ENCODE results near the gene HS6ST2. TPM values are rescaled to one million over a fixed set of nuclear protein-coding genes. Genes with fewer than 3 reads are reported as not detected.

The HS6ST2 gene
- total RNA-seq, 1 donor from 2014 or later: 1.1 TPM

GRCh38 chrX:132662844-132663243 is 295.6 kb downstream of the HS6ST2 start:
- intact Hi-C loops (cut with micrococcal nuclease): no loop called here
- Mint-ChIP-seq H3K27me3 (ENCODE audit: insufficient read depth) (no peaks in the 10 kb centered on the region), H3K9me3 (no peaks in the 10 kb centered on the region), H3K27ac (no peak overlapping the region), H3K4me3 (no peak overlapping the region), H3K4me1 (ENCODE audit: low read depth) (no peaks in the 10 kb centered on the region), H3K36me3 (ENCODE audit: low read depth) (no peaks in the 10 kb centered on the region)
- DNase-seq (ENCODE audit: low spot score): no peak

DNA sequence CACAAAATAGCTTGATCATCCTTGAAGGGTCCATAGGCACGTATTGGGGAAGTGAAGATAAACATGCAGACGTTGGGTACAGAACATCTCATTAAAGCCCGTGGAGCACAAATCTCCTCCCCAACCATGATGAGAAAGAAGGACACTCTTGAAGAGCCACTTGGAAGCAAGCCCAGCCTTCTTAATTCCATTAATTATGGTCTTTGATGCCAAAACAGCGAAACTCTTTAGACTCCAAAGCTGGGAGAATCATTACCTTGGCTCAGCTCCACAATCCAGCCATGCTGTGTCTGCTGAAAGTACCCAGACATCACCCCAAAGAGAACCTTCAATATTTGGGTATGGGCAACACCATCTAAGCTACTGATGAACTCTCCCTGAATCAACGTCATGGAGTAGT is 300.6 kb downstream of the HS6ST2 start:
- H3K4me3 Mint-ChIP-seq: no peak overlapping the region
- DNase-seq (ENCODE audit: low spot score): no peak
- intact Hi-C loops (cut with micrococcal nuclease): no loop called here

GRCh38 chrX:132652871-132653270 is 305.6 kb downstream of the HS6ST2 start:
- H3K4me1 Mint-ChIP-seq (ENCODE audit: low read depth): no peaks in the 10 kb centered on the region
- intact Hi-C loops (cut with micrococcal nuclease): no loop called here
- H3K4me3 Mint-ChIP-seq: no peak overlapping the region
- H3K27ac Mint-ChIP-seq: no peak overlapping the region
- no peak for DNase-seq (ENCODE audit: low spot score)
- H3K27me3 Mint-ChIP-seq (ENCODE audit: insufficient read depth): no peaks in the 10 kb centered on the region
- no peaks in the 10 kb centered on the region for H3K9me3 Mint-ChIP-seq
- H3K36me3 Mint-ChIP-seq (ENCODE audit: low read depth): no peaks in the 10 kb centered on the region

More for the DNA sequence above, 300.6 kb downstream of the HS6ST2 start:
- no peaks in the 10 kb centered on the region for H3K9me3 Mint-ChIP-seq
- H3K36me3 Mint-ChIP-seq (ENCODE audit: low read depth): no peaks in the 10 kb centered on the region
- H3K27me3 Mint-ChIP-seq (ENCODE audit: insufficient read depth): no peaks in the 10 kb centered on the region
- no peaks in the 10 kb centered on the region for H3K4me1 Mint-ChIP-seq (ENCODE audit: low read depth)
- H3K27ac Mint-ChIP-seq: no peak overlapping the region

GRCh38 chrX:132651421-132652086 is 306.9 kb downstream of the HS6ST2 start:
- intact Hi-C loops (cut with micrococcal nuclease): no loop called here
- no peak overlapping the region for H3K4me3 Mint-ChIP-seq
- no peak for DNase-seq (ENCODE audit: low spot score)

DNA sequence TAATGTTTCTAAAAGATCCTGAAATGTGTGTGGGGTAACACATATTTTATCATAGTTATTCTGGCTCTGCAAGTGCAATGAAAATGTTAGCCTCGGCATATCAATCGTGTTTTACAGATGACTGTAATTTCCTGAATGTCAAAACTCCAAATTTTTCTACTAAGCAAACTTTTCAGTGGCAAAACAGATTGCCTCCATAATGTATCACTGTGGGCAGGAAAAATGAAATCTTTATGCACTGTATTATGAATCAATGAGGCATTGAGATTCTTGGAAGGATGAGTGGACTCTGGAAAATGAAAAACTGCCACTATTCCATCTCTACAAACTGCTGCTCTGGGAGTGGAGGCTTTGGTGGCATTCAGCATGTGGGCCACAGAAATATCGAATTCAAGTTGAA is 309.5 kb downstream of the HS6ST2 start:
- DNase-seq (ENCODE audit: low spot score): no peak
- H3K9me3 Mint-ChIP-seq: no peaks in the 10 kb centered on the region
- H3K27ac Mint-ChIP-seq: no peak overlapping the region
- H3K36me3 Mint-ChIP-seq (ENCODE audit: low read depth): no peaks in the 10 kb centered on the region
- no peaks in the 10 kb centered on the region for H3K4me1 Mint-ChIP-seq (ENCODE audit: low read depth)
- H3K27me3 Mint-ChIP-seq (ENCODE audit: insufficient read depth): peaks cover 6% of the 10 kb centered on the region
- intact Hi-C loops (cut with micrococcal nuclease): no loop called here
- H3K4me3 Mint-ChIP-seq: no peak overlapping the region

More at GRCh38 chrX:132651421-132652086, 306.9 kb downstream of the HS6ST2 start:
- Mint-ChIP-seq H3K36me3 (ENCODE audit: low read depth) (no peaks in the 10 kb centered on the region), H3K27me3 (ENCODE audit: insufficient read depth) (peaks cover 4% of the 10 kb centered on the region), H3K9me3 (no peaks in the 10 kb centered on the region), H3K4me1 (ENCODE audit: low read depth) (no peaks in the 10 kb centered on the region), H3K27ac (no peak overlapping the region)

GRCh38 chrX:132639446-132639845 is 319.0 kb downstream of the HS6ST2 start:
- Mint-ChIP-seq H3K27ac (no peak overlapping the region), H3K27me3 (ENCODE audit: insufficient read depth) (peaks cover 3% of the 10 kb centered on the region), H3K4me1 (ENCODE audit: low read depth) (no peaks in the 10 kb centered on the region), H3K9me3 (no peaks in the 10 kb centered on the region), H3K36me3 (ENCODE audit: low read depth) (no peaks in the 10 kb centered on the region), H3K4me3 (no peak overlapping the region)
- intact Hi-C loops (cut with micrococcal nuclease): loop anchor here (5.0 to 10.0 kb wide), 2 partner anchors 533 to 1035 kb away; no protein-coding TSS in a partner anchor
- no peak for DNase-seq (ENCODE audit: low spot score)

DNA sequence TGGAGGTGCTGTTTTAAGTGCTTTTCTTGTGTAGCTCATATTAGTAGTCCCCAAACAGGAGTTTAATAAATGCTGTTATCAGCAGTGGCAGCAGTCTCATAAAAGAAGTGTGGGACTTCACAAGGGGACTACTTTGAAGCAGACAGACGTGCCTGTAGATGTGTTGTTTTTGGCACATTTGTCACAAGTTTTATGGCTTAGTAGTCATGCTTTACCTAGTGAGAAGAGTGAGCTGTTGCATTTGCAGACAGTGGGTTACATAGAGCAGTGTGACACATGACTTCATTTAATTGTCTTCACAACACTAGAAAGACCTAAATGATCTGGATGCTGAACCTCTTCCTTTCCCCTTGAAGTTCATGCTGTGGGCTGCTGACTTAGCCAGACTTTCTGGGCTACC is 320.1 kb downstream of the HS6ST2 start:
- no peak overlapping the region for H3K27ac Mint-ChIP-seq
- intact Hi-C loops (cut with micrococcal nuclease): loop anchor here (5.0 to 10.0 kb wide), 2 partner anchors 534 to 1036 kb away; no protein-coding TSS in a partner anchor
- H3K4me1 Mint-ChIP-seq (ENCODE audit: low read depth): no peaks in the 10 kb centered on the region
- DNase-seq (ENCODE audit: low spot score): no peak
- H3K9me3 Mint-ChIP-seq: no peaks in the 10 kb centered on the region
- H3K27me3 Mint-ChIP-seq (ENCODE audit: insufficient read depth): no peaks in the 10 kb centered on the region
- H3K4me3 Mint-ChIP-seq: no peak overlapping the region
- no peaks in the 10 kb centered on the region for H3K36me3 Mint-ChIP-seq (ENCODE audit: low read depth)

DNA sequence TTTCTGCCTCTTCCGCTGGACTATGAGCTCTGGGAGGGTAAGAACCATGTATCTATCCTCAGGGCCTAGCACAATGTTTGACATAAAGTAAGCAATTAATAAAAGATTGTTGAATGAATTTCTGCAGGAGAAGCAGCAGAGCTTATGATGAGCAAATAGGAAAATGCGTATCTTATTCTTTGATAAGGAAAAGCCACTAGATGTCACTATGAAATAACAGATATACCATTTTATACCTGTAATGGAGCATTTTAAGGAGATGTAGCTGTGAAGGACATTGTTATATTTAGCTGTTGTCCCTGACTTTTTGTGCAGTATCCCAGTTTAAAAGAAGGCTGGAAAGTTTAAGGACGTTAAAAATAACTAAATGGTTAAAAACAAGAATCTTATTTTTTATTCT is 322.3 kb downstream of the HS6ST2 start:
- intact Hi-C loops (cut with micrococcal nuclease): loop anchor here (5.0 to 10.0 kb wide), 2 partner anchors 536 to 1039 kb away; no protein-coding TSS in a partner anchor
- Mint-ChIP-seq H3K36me3 (ENCODE audit: low read depth) (no peaks in the 10 kb centered on the region), H3K4me3 (no peak overlapping the region), H3K27ac (no peak overlapping the region), H3K4me1 (ENCODE audit: low read depth) (no peaks in the 10 kb centered on the region), H3K9me3 (no peaks in the 10 kb centered on the region), H3K27me3 (ENCODE audit: insufficient read depth) (peaks cover 2% of the 10 kb centered on the region)
- no peak for DNase-seq (ENCODE audit: low spot score)

- intact Hi-C loops (cut with micrococcal nuclease): loop anchor here (10.0 kb wide), 1 partner anchor 1040 kb away; no protein-coding TSS in a partner anchor
- no peaks in the 10 kb centered on the region for H3K9me3 Mint-ChIP-seq
- H3K27ac Mint-ChIP-seq: no peak overlapping the region
- H3K36me3 Mint-ChIP-seq (ENCODE audit: low read depth): no peaks in the 10 kb centered on the region
- H3K4me1 Mint-ChIP-seq (ENCODE audit: low read depth): no peaks in the 10 kb centered on the region
- peaks cover 2% of the 10 kb centered on the region for H3K27me3 Mint-ChIP-seq (ENCODE audit: insufficient read depth)
- H3K4me3 Mint-ChIP-seq: no peak overlapping the region
- no peak for DNase-seq (ENCODE audit: low spot score)
These were observed 323.9 kb downstream of the HS6ST2 start for GRCh38 chrX:132634521-132634920.

DNA sequence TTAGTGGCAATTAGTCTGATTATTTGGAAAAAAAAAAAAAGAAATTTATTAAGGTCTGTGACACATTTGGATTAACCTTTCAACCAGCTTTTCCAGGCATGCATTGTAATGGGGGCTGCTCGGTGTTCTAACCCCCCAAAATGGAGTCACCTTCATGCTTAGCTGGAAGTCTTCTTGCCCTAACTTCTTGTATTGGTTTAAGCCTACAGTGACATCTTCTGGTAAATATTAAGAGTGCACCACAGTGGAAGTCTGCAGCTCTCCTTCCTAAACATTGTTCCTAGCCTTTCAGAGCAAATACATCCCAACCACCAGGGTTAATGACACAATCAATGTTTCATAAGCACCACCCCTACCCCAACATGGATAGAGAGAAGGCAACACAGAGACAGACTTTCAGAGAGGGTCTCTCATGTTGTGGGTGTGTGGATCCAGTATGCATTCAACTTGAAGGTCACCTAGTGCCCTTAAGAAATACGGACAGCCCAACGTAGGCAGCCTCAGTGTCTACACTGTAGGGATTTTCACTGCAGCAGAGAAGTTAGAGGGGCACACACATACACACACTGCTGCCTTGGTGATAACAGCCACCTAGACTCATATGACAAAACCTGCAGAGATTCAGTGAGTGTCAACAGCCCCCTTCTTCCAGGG is 326.7 kb downstream of the HS6ST2 start:
- Mint-ChIP-seq H3K27me3 (ENCODE audit: insufficient read depth) (peaks cover 2% of the 10 kb centered on the region), H3K4me3 (no peak overlapping the region), H3K9me3 (no peaks in the 10 kb centered on the region), H3K36me3 (ENCODE audit: low read depth) (no peaks in the 10 kb centered on the region), H3K27ac (no peak overlapping the region), H3K4me1 (ENCODE audit: low read depth) (no peaks in the 10 kb centered on the region)
- no peak for DNase-seq (ENCODE audit: low spot score)
- intact Hi-C loops (cut with micrococcal nuclease): loop anchor here (1.0 to 10.0 kb wide), 3 partner anchors 338 to 1043 kb away; no protein-coding TSS in a partner anchor

- H3K27ac Mint-ChIP-seq: no peak overlapping the region
- intact Hi-C loops (cut with micrococcal nuclease): loop anchor here (5.0 kb wide), 2 partner anchors 142 to 407 kb away; partner anchors contain the start of gene RAP2C
- no peak for DNase-seq (ENCODE audit: low spot score)
- H3K4me3 Mint-ChIP-seq: no peak overlapping the region
- H3K9me3 Mint-ChIP-seq: no peaks in the 10 kb centered on the region
- peaks cover 5% of the 10 kb centered on the region for H3K4me1 Mint-ChIP-seq (ENCODE audit: low read depth)
- H3K27me3 Mint-ChIP-seq (ENCODE audit: insufficient read depth): no peaks in the 10 kb centered on the region
- H3K36me3 Mint-ChIP-seq (ENCODE audit: low read depth): no peaks in the 10 kb centered on the region
These were observed 334.0 kb downstream of the HS6ST2 start for GRCh38 chrX:132624466-132624865.

DNA sequence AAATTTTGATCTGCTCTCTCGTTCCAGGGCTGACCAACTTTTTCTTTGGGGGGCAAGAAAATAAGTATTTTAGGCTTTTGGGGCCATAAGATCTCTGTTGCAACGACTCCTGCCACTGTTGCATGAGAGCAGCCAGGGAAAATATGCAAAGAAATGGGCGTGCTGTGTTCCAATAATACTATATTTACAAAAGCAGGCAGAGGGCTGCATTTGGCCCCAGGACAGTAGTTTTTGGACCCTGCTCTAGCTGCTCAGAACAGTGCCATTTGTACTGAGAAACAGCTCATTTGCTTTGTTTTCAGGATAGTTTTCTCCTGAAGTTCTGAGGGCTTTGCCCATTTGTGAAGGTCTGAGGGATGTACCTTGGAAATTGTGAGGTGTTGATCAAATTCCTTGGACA is 334.5 kb downstream of the HS6ST2 start:
- Mint-ChIP-seq H3K27me3 (ENCODE audit: insufficient read depth) (no peaks in the 10 kb centered on the region), H3K36me3 (ENCODE audit: low read depth) (no peaks in the 10 kb centered on the region), H3K27ac (no peak overlapping the region), H3K9me3 (no peaks in the 10 kb centered on the region), H3K4me1 (ENCODE audit: low read depth) (peaks cover 5% of the 10 kb centered on the region), H3K4me3 (no peak overlapping the region)
- intact Hi-C loops (cut with micrococcal nuclease): loop anchor here (2.0 to 5.0 kb wide), 3 partner anchors 142 to 795 kb away; partner anchors contain the start of gene RAP2C
- no peak for DNase-seq (ENCODE audit: low spot score)

GRCh38 chrX:132623300-132623699 is 335.1 kb downstream of the HS6ST2 start:
- Mint-ChIP-seq H3K4me1 (ENCODE audit: low read depth) (peaks cover 5% of the 10 kb centered on the region), H3K27ac (no peak overlapping the region), H3K27me3 (ENCODE audit: insufficient read depth) (no peaks in the 10 kb centered on the region), H3K36me3 (ENCODE audit: low read depth) (no peaks in the 10 kb centered on the region), H3K4me3 (no peak overlapping the region), H3K9me3 (no peaks in the 10 kb centered on the region)
- intact Hi-C loops (cut with micrococcal nuclease): loop anchor here (2.0 to 5.0 kb wide), 3 partner anchors 141 to 794 kb away; partner anchors contain the start of gene RAP2C
- DNase-seq (ENCODE audit: low spot score): no peak

All from activated T-helper 1 cell treated with anti-CD3 and anti-CD28 coated beads, Interleukin-12 subunit alpha, Interleukin-12 subunit beta, Interleukin-2, Interleukin-4 antibody, amounts not matched to agents 30 ng/mL and 10 ng/mL and 1 ng/mL, durations not matched to agents 14 hours and 24 hours and 36 hours (primary cell).